Measurements from ENCODE around the gene SETD3.

DNA sequence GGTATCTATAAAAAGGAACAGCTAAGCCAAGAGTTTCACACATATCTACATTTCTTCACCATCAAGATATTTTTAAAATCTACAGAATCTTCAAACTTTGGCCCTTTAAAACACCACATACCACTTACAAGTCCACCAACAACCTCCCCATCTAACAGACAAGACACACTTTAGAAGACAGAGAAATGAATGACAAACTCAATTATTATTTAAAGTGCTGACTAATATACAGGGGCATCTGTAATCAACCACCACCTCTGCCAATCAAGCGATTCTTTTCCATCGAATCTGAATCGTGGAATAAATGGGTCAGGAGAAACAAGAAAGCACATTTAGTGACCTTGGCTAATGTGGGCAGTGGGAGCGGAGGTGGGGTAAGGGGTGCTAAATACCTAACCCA lies 7.7 kb downstream of the SETD3 start:
- TF ChIP-seq CTCF (IDR thresholded peaks at IDR 0.05): no peak
- TF ChIP-seq POLR2A (IDR thresholded peaks at IDR 0.05): no peak
